ENCODE results near the gene ELAPOR2. TPM values are rescaled to one million over a fixed set of nuclear protein-coding genes. Genes with fewer than 3 reads are reported as not detected.
"Not testable (repeated sequence)": the region's sequence is repeated elsewhere in the genome, so short reads cannot be mapped to it uniquely, and the experiment has no call there.

The ELAPOR2 gene
- total and polyA plus RNA-seq, 12 donors, result 1.4 to 7.5 (median 4.0) TPM

DNA sequence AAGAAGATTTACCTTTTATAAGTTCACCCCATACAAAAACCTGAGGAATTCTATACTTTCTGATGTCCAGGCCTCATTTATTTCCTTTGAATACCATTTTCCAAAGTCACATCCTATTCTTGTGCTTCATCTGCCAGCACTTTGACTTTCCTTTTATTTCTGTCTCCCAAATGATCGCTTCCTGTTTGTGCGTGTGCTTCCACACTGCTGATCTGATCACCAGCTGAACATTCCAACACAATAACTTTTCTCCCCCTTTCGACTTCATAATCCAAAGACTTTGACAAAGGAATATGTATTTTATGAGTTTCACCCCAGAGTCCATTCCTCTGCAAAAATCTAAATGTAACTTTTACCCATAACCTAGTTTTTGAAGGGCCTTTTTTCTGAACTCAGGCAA is 3.1 kb downstream of the ELAPOR2 start:
- DNase-seq, result no peak
- 51 to 54% methylated on average over 3 of the region's 3 CpGs for WGBS, 2 donors
- ATAC-seq, result no peak
- intact Hi-C loops (cut with DNase I), result loop anchor here in 8 of 10 donors (5.0 to 10.0 kb wide), 10 partner anchors 52 to 178 kb away; partner anchors contain the start of genes DMTF1 (in 3 of the 8) and TMEM243 (in 2 of the 8)
- Histone ChIP-seq H3K27ac (peak overlapping the region in 8 of 10 donors; percentile 1 to 70 (median 35)), H3K36me3 (peaks cover 0 to 17% (median 0%) of the 10 kb centered on the region in 9 donors), H3K9me3 (no peaks in the 10 kb centered on the region), H3K4me3 (no peak overlapping the region), H3K27me3 (peaks cover 0 to 21% (median 0%) of the 10 kb centered on the region in 7 donors), H3K4me1 (peaks cover 4 to 45% (median 16%) of the 10 kb centered on the region in 9 donors)
- no peak for TF ChIP-seq CTCF (IDR thresholded peaks at IDR 0.05)

- no peak overlapping the region for H3K27ac ChIP-seq
- no peaks in the 10 kb centered on the region for H3K27me3 ChIP-seq
- no peak overlapping the region for H3K4me3 ChIP-seq
- no peak for ATAC-seq
- peaks cover 0 to 19% (median 0%) of the 10 kb centered on the region in 11 donors for H3K9me3 ChIP-seq
- intact Hi-C loops (cut with DNase I), result no loop called here
- H3K36me3 ChIP-seq, result peaks cover 0 to 13% (median 0%) of the 10 kb centered on the region in 9 donors
- WGBS, 2 donors, result 93 to 99% methylated on average over 1 of the region's 1 CpG
- no peaks in the 10 kb centered on the region for H3K4me1 ChIP-seq
- TF ChIP-seq CTCF (IDR thresholded peaks at IDR 0.05), result no peak
- no peak for DNase-seq
These were observed 10.6 kb downstream of the ELAPOR2 start for GRCh38 chr7:87048839-87049238.

DNA sequence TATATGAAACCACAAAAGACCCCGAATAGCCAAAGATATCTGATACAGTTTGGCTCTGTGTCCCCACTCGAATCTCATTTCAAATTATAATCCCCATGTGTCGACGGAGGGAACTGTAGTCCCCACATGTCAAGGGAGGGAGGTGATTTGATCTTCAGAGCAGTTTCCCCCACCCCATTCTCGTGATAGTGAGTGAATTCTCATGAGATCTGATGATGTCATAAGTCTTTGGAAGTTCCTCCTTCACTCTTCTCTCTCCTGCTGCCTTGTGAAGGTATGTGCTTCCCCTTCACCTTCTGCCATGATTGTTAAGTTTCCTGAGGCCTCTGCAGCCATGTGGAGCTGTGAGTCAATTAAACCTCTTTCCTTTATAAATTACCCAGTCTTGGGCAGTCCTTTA is 13.0 kb downstream of the ELAPOR2 start:
- no peak overlapping the region for H3K4me3 ChIP-seq
- peaks cover 0 to 24% (median 0%) of the 10 kb centered on the region in 11 donors for H3K9me3 ChIP-seq
- TF ChIP-seq CTCF (IDR thresholded peaks at IDR 0.05), result no peak
- no peaks in the 10 kb centered on the region for H3K27me3 ChIP-seq
- H3K36me3 ChIP-seq, result no peaks in the 10 kb centered on the region
- intact Hi-C loops (cut with DNase I), result no loop called here
- no peak overlapping the region for H3K27ac ChIP-seq
- WGBS, 2 donors, result 89 to 92% methylated on average over 5 of the region's 5 CpGs
- ATAC-seq, result no peak
- DNase-seq, result no peak
- H3K4me1 ChIP-seq, result no peaks in the 10 kb centered on the region

GRCh38 chr7:87044713-87045112 is 14.7 kb downstream of the ELAPOR2 start:
- H3K36me3 ChIP-seq; H3K4me3 ChIP-seq; H3K4me1 ChIP-seq; DNase-seq; H3K27me3 ChIP-seq; intact Hi-C loops (cut with DNase I); H3K27ac ChIP-seq; ATAC-seq: not testable (repeated sequence)
- peaks cover 0 to 29% (median 0%) of the 10 kb centered on the region in 11 donors for H3K9me3 ChIP-seq
- WGBS, 2 donors, result 84 to 95% methylated on average over 1 to 2 of the region's 2 CpGs

DNA sequence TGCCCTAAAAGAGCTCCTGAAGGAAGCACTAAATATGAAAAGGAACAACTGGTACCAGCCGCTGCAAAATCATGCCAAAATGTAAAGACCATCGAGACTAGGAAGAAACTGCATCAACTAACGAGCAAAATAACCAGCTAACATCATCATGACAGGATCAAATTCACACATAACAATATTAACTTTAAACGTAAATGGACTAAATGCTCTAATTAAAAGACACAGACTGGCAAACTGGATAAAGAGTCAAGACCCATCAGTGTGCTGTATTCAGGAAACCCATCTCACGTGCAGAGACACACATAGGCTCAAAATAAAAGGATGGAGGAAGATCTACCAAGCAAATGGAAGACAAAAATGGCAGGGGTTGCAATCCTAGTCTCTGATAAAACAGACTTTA is 17.9 kb downstream of the ELAPOR2 start:
- H3K4me1 ChIP-seq; H3K4me3 ChIP-seq; H3K36me3 ChIP-seq; intact Hi-C loops (cut with DNase I); H3K27me3 ChIP-seq; DNase-seq; H3K27ac ChIP-seq; ATAC-seq: not testable (repeated sequence)
- peaks cover 0 to 18% (median 0%) of the 10 kb centered on the region in 11 donors for H3K9me3 ChIP-seq
- 75 to 81% methylated on average over 5 of the region's 5 CpGs for WGBS, 2 donors

- peak overlapping the region in 9 of 10 donors; percentile 12 to 51 (median 26) for H3K4me3 ChIP-seq
- H3K27me3 ChIP-seq; H3K36me3 ChIP-seq; ATAC-seq; intact Hi-C loops (cut with DNase I); DNase-seq; H3K4me1 ChIP-seq: not testable (repeated sequence)
- peaks cover 0 to 11% (median 0%) of the 10 kb centered on the region in 11 donors for H3K9me3 ChIP-seq
- WGBS, 2 donors, result 63 to 78% methylated on average over 25 to 34 of the region's 34 CpGs
- H3K27ac ChIP-seq, result peak overlapping the region in 2 of 10 donors; percentile 12 to 53
These were observed 19.7 kb downstream of the ELAPOR2 start for GRCh38 chr7:87039691-87040299.
